HepG2 (cell line): ENCODE data around the gene GEMIN2. TPM values are rescaled to one million over a fixed set of nuclear protein-coding genes. Genes with fewer than 3 reads are reported as not detected.

ENCODE experiments used
- BCL6 ChIP-seq: IDR thresholded peaks from 2 replicates; pipeline ENCODE4 v1.6.1; 2016; ENCODE audit warnings: missing genetic modification reagents, missing compliant biosample characterization
- CAMTA2 ChIP-seq: sonication (generic); formaldehyde crosslinking; IDR thresholded peaks from 2 replicates; pipeline ENCODE4 v1.4.0; 2020; ENCODE audit warnings: mild to moderate bottlenecking, missing genetic modification reagents, borderline replicate concordance
- CEBPG ChIP-seq: IDR thresholded peaks from 2 replicates; pipeline ENCODE4 v1.6.1; 2016
- JDP2 ChIP-seq: sonication (generic); formaldehyde crosslinking; IDR thresholded peaks from 2 replicates; pipeline ENCODE4 v1.8.1; 2022; ENCODE audit warnings: missing genetic modification reagents, borderline replicate concordance
- NFATC3 ChIP-seq: sonication (generic); formaldehyde crosslinking; IDR thresholded peaks from 2 replicates; pipeline ENCODE4 v1.5.1; 2020; ENCODE audit warnings: mild to moderate bottlenecking, missing genetic modification reagents
- RARG ChIP-seq: sonication (generic); formaldehyde crosslinking; IDR thresholded peaks from 2 replicates; pipeline ENCODE4 v1.4.0; 2020; ENCODE audit warnings: low read depth, mild to moderate bottlenecking, missing genetic modification reagents
- RORA ChIP-seq: sonication (generic); formaldehyde crosslinking; IDR thresholded peaks from 2 replicates; pipeline ENCODE4 v1.5.0; 2020; ENCODE audit warnings: mild to moderate bottlenecking, missing genetic modification reagents, moderate library complexity
- TAF15 ChIP-seq: fragments of 200-400 bp; formaldehyde crosslinking; IDR thresholded peaks from one replicate; pipeline ENCODE4 v1.6.1; 2018; ENCODE audit warnings: mild to moderate bottlenecking, low read depth, low read length; ENCODE audit not compliant: poor library complexity, severe bottlenecking
- ZBTB21 ChIP-seq: sonication (generic); formaldehyde crosslinking; IDR thresholded peaks from 2 replicates; pipeline ENCODE4 v1.4.0; 2020; ENCODE audit warnings: missing genetic modification reagents
- ZBTB7A ChIP-seq: sonication (generic); formaldehyde crosslinking; IDR thresholded peaks from 2 replicates; pipeline ENCODE4 v1.8.0; 2022; ENCODE audit warnings: mild to moderate bottlenecking, missing genetic modification reagents
- ZFP41 ChIP-seq: sonication (generic); formaldehyde crosslinking; IDR thresholded peaks from 2 replicates; pipeline ENCODE4 v1.4.0; 2020; ENCODE audit warnings: mild to moderate bottlenecking, missing genetic modification reagents, borderline replicate concordance
- ZNF10 ChIP-seq: sonication (generic); formaldehyde crosslinking; IDR thresholded peaks from 2 replicates; pipeline ENCODE4 v1.4.0; 2020; ENCODE audit warnings: mild to moderate bottlenecking, low read depth, missing genetic modification reagents, borderline replicate concordance
- ZNF468 ChIP-seq: sonication (generic); formaldehyde crosslinking; IDR thresholded peaks from 2 replicates; pipeline ENCODE4 v1.8.0; 2022; ENCODE audit warnings: mild to moderate bottlenecking, moderate library complexity, missing genetic modification reagents
- ZNF672 ChIP-seq: sonication (generic); formaldehyde crosslinking; IDR thresholded peaks from 2 replicates; pipeline ENCODE4 v1.8.1; 2022; ENCODE audit warnings: missing genetic modification reagents
- ZSCAN30 ChIP-seq: sonication (generic); formaldehyde crosslinking; IDR thresholded peaks from 2 replicates; pipeline ENCODE4 v1.5.0; 2020; ENCODE audit warnings: mild to moderate bottlenecking, missing genetic modification reagents
- polyA plus RNA-seq, 8 experiments: library from polyadenylated mRNA; depleted of rRNA in 3 of 8; stranded (reverse) in 7 of 8; unstranded in 1 of 8; fragments of >200 nt; fragmentation: Illumina TruSeq in 4 of 8; extraction: Trizol in 4 of 8; gene quantifications; 2 replicates each; pipeline versions ENCODE4 v1.2.1 to v1.2.3, GENCODE V29; 2011 to 2016; ENCODE audit warnings: low read depth in 4 of 8, missing spikeins in 1 of 8, mixed read lengths in 1 of 8; ENCODE audit not compliant: insufficient read depth in 1 of 8
- total RNA-seq, 5 experiments: library from RNA; depleted of rRNA; stranded (reverse); fragments of >200 nt; fragmentation: Illumina TruSeq; extraction: Trizol; gene quantifications; 2 replicates each; pipeline ENCODE4 v1.2.3, GENCODE V29; 2016; ENCODE audit warnings: low read depth in 1 of 5
- TF ChIP-seq, protein P1 (sequence below): IDR thresholded peaks from 2 replicates; pipeline ENCODE4 v1.4.0; 2020; ENCODE audit warnings: mild to moderate bottlenecking, missing genetic modification reagents
- TF ChIP-seq, protein P2 (sequence below): sonication (generic); formaldehyde crosslinking; IDR thresholded peaks from 2 replicates; pipeline ENCODE4 v1.4.0; 2020; ENCODE audit warnings: missing genetic modification reagents
- TF ChIP-seq, protein P3 (sequence below): sonication (generic); formaldehyde crosslinking; IDR thresholded peaks from 2 replicates; pipeline ENCODE4 v1.4.0; 2020; ENCODE audit warnings: missing genetic modification reagents
- TF ChIP-seq, protein P4 (sequence below): sonication (generic); formaldehyde crosslinking; IDR thresholded peaks from 2 replicates; pipeline ENCODE4 v1.4.0; 2020; ENCODE audit warnings: missing genetic modification reagents, low read depth, mild to moderate bottlenecking, borderline replicate concordance

Gene GEMIN2
- total and polyA plus RNA-seq, 2 of the 13 experiments (the other 11 are each of a cell fraction or from before 2014, with no cell fraction given) = 54.8 to 110 TPM

DNA sequence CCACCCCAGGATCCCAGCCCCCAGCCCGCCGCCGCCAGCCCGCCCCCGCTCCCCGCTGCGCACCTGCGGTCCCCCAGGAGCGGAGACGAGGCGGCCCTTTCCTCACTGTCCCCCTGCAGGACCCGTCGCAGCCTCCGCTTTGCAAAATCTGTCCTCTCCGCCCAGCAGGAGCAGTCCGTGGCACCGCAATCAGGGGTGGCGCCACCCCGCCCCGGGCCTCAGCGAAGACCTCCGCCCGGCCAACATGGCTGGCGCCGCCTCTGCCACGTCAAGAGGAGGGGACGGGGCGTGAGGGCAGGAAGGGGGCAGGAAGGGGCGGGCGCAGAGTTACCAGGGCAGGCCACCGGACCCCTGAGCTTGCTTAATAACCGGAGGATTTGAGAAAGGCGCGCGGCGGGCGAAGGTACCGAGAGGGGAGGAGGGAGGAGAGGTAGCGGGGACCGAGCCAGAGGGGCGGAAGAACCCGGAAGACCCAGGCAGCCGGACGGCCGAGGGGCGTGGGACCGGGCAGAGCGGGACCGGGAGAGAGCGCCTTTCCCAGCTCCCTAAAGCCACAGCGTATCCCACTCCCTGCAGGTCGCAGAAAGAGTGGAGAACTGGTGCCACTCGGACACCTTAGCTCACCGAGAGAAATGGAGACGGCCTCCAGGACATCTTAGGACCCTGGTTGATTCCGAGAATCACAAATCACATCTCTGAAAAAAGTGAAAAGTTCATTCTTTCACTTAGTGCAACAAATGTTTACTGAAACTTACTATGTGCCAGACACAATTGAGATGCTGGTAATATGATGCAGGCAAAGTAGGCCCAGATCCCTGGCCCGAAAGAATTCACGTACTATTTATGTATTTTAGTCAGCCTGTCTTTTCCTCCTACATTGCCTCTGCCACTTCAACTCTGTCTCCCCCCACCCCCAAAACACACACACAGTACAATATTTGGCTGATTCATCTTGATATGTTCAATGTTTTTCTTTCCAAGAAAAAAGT is 10.9 kb upstream of the GEMIN2 start, which contains the start of gene SEC23A (continued):
- TF ChIP-seq ZNF10 (CRISPR knock-in tag) (peak; percentile 69; the same call in 1 of the 2 replicates), ZNF468 (CRISPR knock-in tag) (no peak), ZBTB21 (CRISPR knock-in tag) (peak; percentile 83), ZNF672 (no peak), JDP2 (CRISPR knock-in tag) (peak; percentile 90; the same call in 1 of the 2 replicates), TAF15 (peak; percentile 98), RORA (CRISPR knock-in tag) (no peak), RARG (peak; percentile 86; the same call in 1 of the 2 replicates), BCL6 (CRISPR knock-in tag) (peak; percentile 84), CAMTA2 (peak; percentile 99; the same call in 1 of the 2 replicates), ZBTB7A (CRISPR knock-in tag) (peak; percentile 100), ZFP41 (CRISPR knock-in tag) (peak; percentile 97; the same call in 1 of the 2 replicates), NFATC3 (CRISPR knock-in tag) (peak; percentile 93), ZSCAN30 (CRISPR knock-in tag) (peak; percentile 97), CEBPG (CRISPR knock-in tag) (peak; percentile 98)
- TF ChIP-seq, protein P1, sequence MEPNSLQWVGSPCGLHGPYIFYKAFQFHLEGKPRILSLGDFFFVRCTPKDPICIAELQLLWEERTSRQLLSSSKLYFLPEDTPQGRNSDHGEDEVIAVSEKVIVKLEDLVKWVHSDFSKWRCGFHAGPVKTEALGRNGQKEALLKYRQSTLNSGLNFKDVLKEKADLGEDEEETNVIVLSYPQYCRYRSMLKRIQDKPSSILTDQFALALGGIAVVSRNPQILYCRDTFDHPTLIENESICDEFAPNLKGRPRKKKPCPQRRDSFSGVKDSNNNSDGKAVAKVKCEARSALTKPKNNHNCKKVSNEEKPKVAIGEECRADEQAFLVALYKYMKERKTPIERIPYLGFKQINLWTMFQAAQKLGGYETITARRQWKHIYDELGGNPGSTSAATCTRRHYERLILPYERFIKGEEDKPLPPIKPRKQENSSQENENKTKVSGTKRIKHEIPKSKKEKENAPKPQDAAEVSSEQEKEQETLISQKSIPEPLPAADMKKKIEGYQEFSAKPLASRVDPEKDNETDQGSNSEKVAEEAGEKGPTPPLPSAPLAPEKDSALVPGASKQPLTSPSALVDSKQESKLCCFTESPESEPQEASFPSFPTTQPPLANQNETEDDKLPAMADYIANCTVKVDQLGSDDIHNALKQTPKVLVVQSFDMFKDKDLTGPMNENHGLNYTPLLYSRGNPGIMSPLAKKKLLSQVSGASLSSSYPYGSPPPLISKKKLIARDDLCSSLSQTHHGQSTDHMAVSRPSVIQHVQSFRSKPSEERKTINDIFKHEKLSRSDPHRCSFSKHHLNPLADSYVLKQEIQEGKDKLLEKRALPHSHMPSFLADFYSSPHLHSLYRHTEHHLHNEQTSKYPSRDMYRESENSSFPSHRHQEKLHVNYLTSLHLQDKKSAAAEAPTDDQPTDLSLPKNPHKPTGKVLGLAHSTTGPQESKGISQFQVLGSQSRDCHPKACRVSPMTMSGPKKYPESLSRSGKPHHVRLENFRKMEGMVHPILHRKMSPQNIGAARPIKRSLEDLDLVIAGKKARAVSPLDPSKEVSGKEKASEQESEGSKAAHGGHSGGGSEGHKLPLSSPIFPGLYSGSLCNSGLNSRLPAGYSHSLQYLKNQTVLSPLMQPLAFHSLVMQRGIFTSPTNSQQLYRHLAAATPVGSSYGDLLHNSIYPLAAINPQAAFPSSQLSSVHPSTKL (CRISPR knock-in tag) = peak; percentile 84
- TF ChIP-seq, protein P2, sequence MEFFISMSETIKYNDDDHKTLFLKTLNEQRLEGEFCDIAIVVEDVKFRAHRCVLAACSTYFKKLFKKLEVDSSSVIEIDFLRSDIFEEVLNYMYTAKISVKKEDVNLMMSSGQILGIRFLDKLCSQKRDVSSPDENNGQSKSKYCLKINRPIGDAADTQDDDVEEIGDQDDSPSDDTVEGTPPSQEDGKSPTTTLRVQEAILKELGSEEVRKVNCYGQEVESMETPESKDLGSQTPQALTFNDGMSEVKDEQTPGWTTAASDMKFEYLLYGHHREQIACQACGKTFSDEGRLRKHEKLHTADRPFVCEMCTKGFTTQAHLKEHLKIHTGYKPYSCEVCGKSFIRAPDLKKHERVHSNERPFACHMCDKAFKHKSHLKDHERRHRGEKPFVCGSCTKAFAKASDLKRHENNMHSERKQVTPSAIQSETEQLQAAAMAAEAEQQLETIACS (CRISPR knock-in tag) = peak; percentile 48
- TF ChIP-seq, protein P3, sequence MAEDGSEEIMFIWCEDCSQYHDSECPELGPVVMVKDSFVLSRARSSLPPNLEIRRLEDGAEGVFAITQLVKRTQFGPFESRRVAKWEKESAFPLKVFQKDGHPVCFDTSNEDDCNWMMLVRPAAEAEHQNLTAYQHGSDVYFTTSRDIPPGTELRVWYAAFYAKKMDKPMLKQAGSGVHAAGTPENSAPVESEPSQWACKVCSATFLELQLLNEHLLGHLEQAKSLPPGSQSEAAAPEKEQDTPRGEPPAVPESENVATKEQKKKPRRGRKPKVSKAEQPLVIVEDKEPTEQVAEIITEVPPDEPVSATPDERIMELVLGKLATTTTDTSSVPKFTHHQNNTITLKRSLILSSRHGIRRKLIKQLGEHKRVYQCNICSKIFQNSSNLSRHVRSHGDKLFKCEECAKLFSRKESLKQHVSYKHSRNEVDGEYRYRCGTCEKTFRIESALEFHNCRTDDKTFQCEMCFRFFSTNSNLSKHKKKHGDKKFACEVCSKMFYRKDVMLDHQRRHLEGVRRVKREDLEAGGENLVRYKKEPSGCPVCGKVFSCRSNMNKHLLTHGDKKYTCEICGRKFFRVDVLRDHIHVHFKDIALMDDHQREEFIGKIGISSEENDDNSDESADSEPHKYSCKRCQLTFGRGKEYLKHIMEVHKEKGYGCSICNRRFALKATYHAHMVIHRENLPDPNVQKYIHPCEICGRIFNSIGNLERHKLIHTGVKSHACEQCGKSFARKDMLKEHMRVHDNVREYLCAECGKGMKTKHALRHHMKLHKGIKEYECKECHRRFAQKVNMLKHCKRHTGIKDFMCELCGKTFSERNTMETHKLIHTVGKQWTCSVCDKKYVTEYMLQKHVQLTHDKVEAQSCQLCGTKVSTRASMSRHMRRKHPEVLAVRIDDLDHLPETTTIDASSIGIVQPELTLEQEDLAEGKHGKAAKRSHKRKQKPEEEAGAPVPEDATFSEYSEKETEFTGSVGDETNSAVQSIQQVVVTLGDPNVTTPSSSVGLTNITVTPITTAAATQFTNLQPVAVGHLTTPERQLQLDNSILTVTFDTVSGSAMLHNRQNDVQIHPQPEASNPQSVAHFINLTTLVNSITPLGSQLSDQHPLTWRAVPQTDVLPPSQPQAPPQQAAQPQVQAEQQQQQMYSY (CRISPR knock-in tag) = peak; percentile 85
- TF ChIP-seq, protein P4, sequence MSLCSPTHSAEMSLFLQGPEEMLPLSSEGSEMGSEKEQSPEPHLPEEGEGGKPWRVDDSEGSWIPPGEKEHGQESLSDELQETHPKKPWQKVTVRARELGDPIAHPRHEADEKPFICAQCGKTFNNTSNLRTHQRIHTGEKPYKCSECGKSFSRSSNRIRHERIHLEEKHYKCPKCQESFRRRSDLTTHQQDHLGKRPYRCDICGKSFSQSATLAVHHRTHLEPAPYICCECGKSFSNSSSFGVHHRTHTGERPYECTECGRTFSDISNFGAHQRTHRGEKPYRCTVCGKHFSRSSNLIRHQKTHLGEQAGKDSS (CRISPR knock-in tag) = peak; percentile 99
